Hypothalamus (tissue), 51 donors: ENCODE data around the gene ZNF783.

Experiments used
- DNase-seq, 51 donors: peaks; one replicate each; lab custom pipeline; 2025; lab: John Stamatoyannopoulos, UW

Gene ZNF783

GRCh38 chr7:149296368-149296767 is 34.4 kb downstream of the ZNF783 start:
- no peak for DNase-seq

- no peak for DNase-seq
Measured at GRCh38 chr7:149297034-149297755, 35.2 kb downstream of the ZNF783 start.

- no peak for DNase-seq
Measured at GRCh38 chr7:149300620-149301285, 38.8 kb downstream of the ZNF783 start.

- no peak for DNase-seq
Measured at GRCh38 chr7:149302222-149302621, 40.2 kb downstream of the ZNF783 start.

GRCh38 chr7:149302865-149303264 is 40.9 kb downstream of the ZNF783 start:
- no peak for DNase-seq

GRCh38 chr7:149304006-149304405 is 42.0 kb downstream of the ZNF783 start:
- DNase-seq, result no peak

- no peak for DNase-seq
Measured at GRCh38 chr7:149306854-149307253, 44.9 kb downstream of the ZNF783 start.

- DNase-seq, result no peak
Measured at GRCh38 chr7:149307775-149308501, 45.9 kb downstream of the ZNF783 start.

- no peak for DNase-seq
Measured at GRCh38 chr7:149310113-149310836, 48.3 kb downstream of the ZNF783 start.

- no peak for DNase-seq
Measured at GRCh38 chr7:149310990-149311573, 49.1 kb downstream of the ZNF783 start.

GRCh38 chr7:149313981-149314380 is 52.0 kb downstream of the ZNF783 start:
- no peak for DNase-seq

- DNase-seq, result no peak
Measured at GRCh38 chr7:149316606-149317005, 54.6 kb downstream of the ZNF783 start.

GRCh38 chr7:149317496-149317895 is 55.5 kb downstream of the ZNF783 start:
- DNase-seq, result no peak

- no peak for DNase-seq
Measured at GRCh38 chr7:149317986-149318672, 56.1 kb downstream of the ZNF783 start.

- DNase-seq, result no peak
Measured at GRCh38 chr7:149319376-149319775, 57.4 kb downstream of the ZNF783 start.

- no peak for DNase-seq
Measured at GRCh38 chr7:149320313-149321124, 58.5 kb downstream of the ZNF783 start.

GRCh38 chr7:149321125-149321905 is 59.3 kb downstream of the ZNF783 start:
- DNase-seq, result peak in 1 of 51 donors; percentile 6

GRCh38 chr7:149321978-149322541 is 60.1 kb downstream of the ZNF783 start:
- DNase-seq, result no peak
